IMR-90 (cell line): ENCODE results near the gene IFNG-AS1. TPM values are rescaled to one million over a fixed set of nuclear protein-coding genes. Genes with fewer than 3 reads are reported as not detected.

ENCODE experiments used
- ATAC-seq: fragments of 200-7000 bp; cut with Tn5 transposase; 2 replicates; pipeline ENCODE4 v1.9.1; 2020; ENCODE audit warnings: low read depth, mild to moderate bottlenecking, moderate library complexity
- BruUV-seq: library from RNA; stranded (reverse); fragments of 400-500 nt; replicated peaks from 2 replicates; lab custom pipeline; 2021; lab: Mats Ljungman, UMichigan
- CTCF ChIA-PET: fragments of 300-600 bp; formaldehyde crosslinking; extraction: SDS; loops from one replicate; lab custom pipeline; 2021; ENCODE audit warnings: antibody characterized with exemption; lab: Yijun Ruan, JAX
- POLR2A ChIA-PET: fragments of 300-600 bp; sonication (Branson Sonifier 250); formaldehyde crosslinking; loops from one replicate; lab custom pipeline; 2022; ENCODE audit warnings: antibody characterized with exemption; ENCODE audit not compliant: unreplicated experiment; lab: Charles Lee
- DNase-seq: peaks from one replicate; pipeline ENCODE4 v3.0.0; 2013
- H2AFZ ChIP-seq: replicated peaks from 2 replicates; pipeline ENCODE3; 2013; ENCODE audit warnings: low read length, mild to moderate bottlenecking; ENCODE audit not compliant: poor library complexity
- H2AK5ac ChIP-seq: 2 replicates; pipeline ENCODE4 v1.6.1; 2013; ENCODE audit warnings: low read depth, low read length, inconsistent platforms
- H2AK9ac ChIP-seq: replicated peaks from 2 replicates; pipeline ENCODE3; 2013; ENCODE audit warnings: mild to moderate bottlenecking, low read depth, low read length, moderate library complexity; ENCODE audit not compliant: poor library complexity
- H2BK120ac ChIP-seq: 2 replicates; pipeline ENCODE4 v1.6.1; 2013; ENCODE audit warnings: low read depth, low read length, inconsistent platforms
- H2BK15ac ChIP-seq: 3 replicates; pipeline ENCODE4 v1.6.1; 2013; ENCODE audit warnings: low read depth, low read length, inconsistent platforms
- H2BK20ac ChIP-seq: 2 replicates; pipeline ENCODE4 v1.6.1; 2013; ENCODE audit warnings: low read depth, mild to moderate bottlenecking, inconsistent platforms, low read length, moderate library complexity
- H2BK5ac ChIP-seq: 2 replicates; pipeline ENCODE4 v1.6.1; 2013; ENCODE audit warnings: mild to moderate bottlenecking, low read depth, low read length, inconsistent platforms; ENCODE audit not compliant: poor library complexity, severe bottlenecking
- H3K14ac ChIP-seq: replicated peaks from 2 replicates; pipeline ENCODE4 v1.6.1; 2013; ENCODE audit warnings: low read depth, low read length, inconsistent platforms
- H3K18ac ChIP-seq: 2 replicates; pipeline ENCODE4 v1.6.1; 2013; ENCODE audit warnings: low read depth, low read length, control low read depth
- H3K23ac ChIP-seq: 2 replicates; pipeline ENCODE4 v1.6.1; 2013; ENCODE audit warnings: low read depth, low read length, inconsistent platforms
- H3K27ac ChIP-seq: 2 replicates; pipeline ENCODE4 v1.5.1; 2013; ENCODE audit warnings: mild to moderate bottlenecking, control low read depth, low read length; ENCODE audit not compliant: insufficient read depth
- H3K27me3 ChIP-seq: 2 replicates; pipeline ENCODE4 v1.6.1; 2013; ENCODE audit warnings: low read length; ENCODE audit not compliant: control insufficient read depth, insufficient read depth
- H3K36me3 ChIP-seq: 2 replicates; pipeline ENCODE4 v1.6.1; 2013; ENCODE audit warnings: low read length, mixed read lengths; ENCODE audit not compliant: control insufficient read depth, insufficient read depth
- H3K4ac ChIP-seq: 2 replicates; pipeline ENCODE4 v1.6.1; 2013; ENCODE audit warnings: low read depth, low read length, inconsistent platforms
- H3K4me1 ChIP-seq: 2 replicates; pipeline ENCODE4 v1.6.1; 2013; ENCODE audit warnings: low read length, mixed read lengths; ENCODE audit not compliant: control insufficient read depth, insufficient read depth
- H3K4me2 ChIP-seq: 2 replicates; pipeline ENCODE4 v1.6.1; 2013; ENCODE audit warnings: low read depth, mild to moderate bottlenecking, control low read depth, low read length, moderate library complexity
- H3K4me3 ChIP-seq: 2 replicates; pipeline ENCODE4 v1.5.1; 2013; ENCODE audit warnings: low read depth, mild to moderate bottlenecking, control low read depth, low read length, moderate library complexity; ENCODE audit not compliant: insufficient read depth
- H3K56ac ChIP-seq: 2 replicates; pipeline ENCODE4 v1.6.1; 2013; ENCODE audit warnings: low read length, inconsistent platforms; ENCODE audit not compliant: insufficient read depth; ENCODE audit errors: extremely low read depth
- H3K79me1 ChIP-seq, 2 experiments: 2 replicates each; pipeline ENCODE4 v1.6.1; 2013; ENCODE audit warnings: low read length in 2 of 2, inconsistent platforms in 1 of 2, low read depth in 1 of 2
- H3K9ac ChIP-seq: 2 replicates; pipeline ENCODE4 v1.6.1; 2013; ENCODE audit warnings: low read depth, low read length, control low read depth
- H3K9me1 ChIP-seq: 2 replicates; pipeline ENCODE4 v1.6.1; 2013; ENCODE audit warnings: low read length, inconsistent platforms; ENCODE audit not compliant: insufficient read depth
- H3K9me3 ChIP-seq: 2 replicates; pipeline ENCODE4 v1.6.1; 2013; ENCODE audit warnings: low read length; ENCODE audit not compliant: control insufficient read depth, insufficient read depth
- H4K20me1 ChIP-seq: 2 replicates; pipeline ENCODE4 v1.6.1; 2013; ENCODE audit warnings: low read length, inconsistent platforms; ENCODE audit not compliant: insufficient read depth
- H4K5ac ChIP-seq: 2 replicates; pipeline ENCODE4 v1.6.1; 2013; ENCODE audit warnings: mild to moderate bottlenecking, low read depth, low read length, control low read depth
- H4K8ac ChIP-seq, 2 experiments: 2 replicates each; pipeline ENCODE4 v1.6.1; 2013; ENCODE audit warnings: low read depth in 2 of 2, low read length in 2 of 2, control low read depth in 1 of 2, inconsistent platforms in 1 of 2
- H4K91ac ChIP-seq: 2 replicates; pipeline ENCODE4 v1.6.1; 2013; ENCODE audit warnings: low read depth, low read length, inconsistent platforms; ENCODE audit not compliant: insufficient read depth
- FOS ChIP-seq: fragments of 150-350 bp; IDR thresholded peaks from 2 replicates; pipeline ENCODE4 v1.6.1; 2016; ENCODE audit warnings: low read depth, low read length
- NFE2L2 ChIP-seq: fragments of 150-350 bp; IDR thresholded peaks from 2 replicates; pipeline ENCODE4 v1.6.1; 2016; ENCODE audit warnings: low read depth, mild to moderate bottlenecking, low read length
- RCOR1 ChIP-seq: IDR thresholded peaks from 2 replicates; pipeline ENCODE4 v1.6.1; 2012; ENCODE audit warnings: mild to moderate bottlenecking, low read length, improper control_type of control experiment; ENCODE audit not compliant: insufficient replicate concordance
- WGBS, 2 experiments: methylation state at CpG; one replicate each; pipeline versions ENCODE4 v1.1.5 to v1.1.7; 2013; ENCODE audit warnings: missing lambda C conversion rate in 2 of 2; ENCODE audit not compliant: insufficient read length in 1 of 2; ENCODE audit errors: extremely low coverage in 2 of 2; 5-methylcytosine and 5-hydroxymethylcytosine counted together
- dilution Hi-C: fragments of 300-500 bp; cut with HindIII; formaldehyde crosslinking; loops from one replicate; pipeline ENCODE4 v1.14.3; 2018; ENCODE audit warnings: low sequenced_read_pairs; ENCODE audit not compliant: unreplicated experiment
- in situ Hi-C: fragments of 300-500 bp; cut with MboI; formaldehyde crosslinking; loops from 3 replicates; pipeline ENCODE4 v1.14.3; 2019; ENCODE audit warnings: low sequenced_read_pairs, inconsistent platforms, mixed read lengths
- intact Hi-C: fragments of 100-400 bp; cut with micrococcal nuclease; formaldehyde crosslinking; loops from 2 replicates; pipeline ENCODE4 v1.10.0; 2022
- polyA plus RNA-seq, 3 experiments: library from polyadenylated mRNA; depleted of rRNA; stranded (reverse); fragments of >200 nt; gene quantifications; 2 replicates each; pipeline ENCODE4 v1.2.3, GENCODE V29; 2012; ENCODE audit warnings: low replicate concordance in 1 of 3
- total RNA-seq: library from RNA; depleted of rRNA; stranded (reverse); fragments of >200 nt; gene quantifications from 2 replicates; pipeline ENCODE4 v1.2.3, GENCODE V29; 2012

IFNG-AS1 gene
- total and polyA plus RNA-seq, 2 of the 4 experiments (the other 2 are of a cell fraction) = not detected

GRCh38 chr12:67981287-67982162 lies 7.7 kb upstream of the IFNG-AS1 start:
- Histone ChIP-seq H3K23ac (0 out of 2 replicates have a peak overlapping the region, but pooled peaks have one; percentile 16), H3K56ac (no peak overlapping the region), H2BK120ac (peak overlapping the region; percentile 74), H3K36me3 (no peaks in the 10 kb centered on the region), H4K20me1 (no peaks in the 10 kb centered on the region), H2AK9ac (no peak overlapping the region), H3K4ac (peak overlapping the region; percentile 25; the same call in 1 of the 2 replicates), H3K79me1 (no peaks in the 10 kb centered on the region), H2BK20ac (peak overlapping the region; percentile 58), H3K4me2 (no peak overlapping the region), H3K14ac (no peak overlapping the region; the same call in 1 of the 2 replicates), H3K9ac (no peak overlapping the region), H2BK5ac (peak overlapping the region; percentile 79), H3K9me3 (no peaks in the 10 kb centered on the region), H2AFZ (peak overlapping the region; percentile 35), H3K27me3 (no peaks in the 10 kb centered on the region), H3K27ac (no peak overlapping the region), H4K8ac (peak overlapping the region in 1 of 2 experiments; percentile 24; a peak in 1 of 4 replicates), H3K4me1 (peaks cover 3% of the 10 kb centered on the region; the same call in 1 of the 2 replicates), H3K9me1 (no peaks in the 10 kb centered on the region), H3K18ac (peak overlapping the region; percentile 72; the same call in 1 of the 2 replicates), H4K91ac (no peak overlapping the region), H2AK5ac (peak overlapping the region; percentile 7; the same call in 1 of the 2 replicates), H3K4me3 (no peak overlapping the region), H4K5ac (peak overlapping the region; percentile 57; the same call in 1 of the 2 replicates), H2BK15ac (peak overlapping the region; percentile 88; the same call in 2 of the 3 replicates)
- ChIA-PET POLR2A (no interaction called here), CTCF (no interaction called here)
- DNase-seq (peak; percentile 89), ATAC-seq (peak; percentile 92)
- in situ Hi-C loops (no loop called here), dilution Hi-C loops (no loop called here), intact Hi-C loops (no loop called here)
- BruUV-seq = no TSS peak
- no CpG with 5 or more reads among the region's 4 CpGs for WGBS, 2 experiments
- TF ChIP-seq NFE2L2 (peak; percentile 89), FOS (peak; percentile 77), RCOR1 (no peak)
